ENCODE data around the gene PCCA.

- no peak for TF ChIP-seq CTCF (CRISPR knock-in tag; IDR thresholded peaks at IDR 0.05)
- TF ChIP-seq SP1 (IDR thresholded peaks at IDR 0.05) = no peak
- no peak for TF ChIP-seq SP1 (CRISPR knock-in tag; IDR thresholded peaks at IDR 0.05)
- TF ChIP-seq SNRNP70 (IDR thresholded peaks at IDR 0.05; ENCODE audit: low read depth, low read length) = no peak
- TF ChIP-seq SMARCE1 (IDR thresholded peaks at IDR 0.05; ENCODE audit: borderline replicate concordance) = no peak
- no peak for TF ChIP-seq ZNF792 (CRISPR knock-in tag; IDR thresholded peaks at IDR 0.05)
- TF ChIP-seq EZH2 (conservative IDR thresholded peaks at IDR 0.05; ENCODE audit: low read depth, low read length) = no peak
Observed at GRCh38 chr13:100069278-100069677, 19.6 kb upstream of the PCCA start.
